Esophagus squamous epithelium (tissue), 4 donors: Measurements from ENCODE around the gene PRDM10.

Source experiments
- CTCF ChIP-seq, 6 experiments: fragments of 450-650 bp in 4 of 6; fragments of 200-600 bp in 2 of 6; sonication (generic) in 2 of 6; IDR thresholded peaks; one replicate each; pipeline ENCODE4 v1.5.1; 2016 to 2019; ENCODE audit warnings: antibody characterized with exemption in 6 of 6, mild to moderate bottlenecking in 4 of 6, moderate library complexity in 4 of 6
- POLR2A ChIP-seq, 4 donors: fragments of 450-650 bp; IDR thresholded peaks; one replicate each; pipeline ENCODE4 v1.6.1; 2017; ENCODE audit warnings: antibody characterized with exemption in 4 of 4, mild to moderate bottlenecking in 4 of 4, moderate library complexity in 3 of 4

GRCh38 chr11:129933262-129933661 is 69.4 kb downstream of the PRDM10 start:
- no peak for TF ChIP-seq POLR2A (IDR thresholded peaks at IDR 0.05)
- TF ChIP-seq CTCF (IDR thresholded peaks at IDR 0.05) = no peak
